Endodermal cell (in vitro differentiated cells): Measurements from ENCODE around the gene TLCD3B. TPM values are rescaled to one million over a fixed set of nuclear protein-coding genes. Genes with fewer than 3 reads are reported as not detected.
"Not testable (repeated sequence)": the region's sequence is repeated elsewhere in the genome, so short reads cannot be mapped to it uniquely, and the experiment has no call there.

Experiments
- DNase-seq: peaks from one replicate; pipeline ENCODE4 v3.0.0-alpha.2; 2017
- H3K27ac ChIP-seq: 2 replicates; pipeline ENCODE4 v1.5.1; 2013; ENCODE audit warnings: mild to moderate bottlenecking, low read depth, low read length, moderate library complexity
- H3K27me3 ChIP-seq: 2 replicates; pipeline ENCODE4 v1.6.1; 2013; ENCODE audit warnings: mild to moderate bottlenecking, low read length, moderate library complexity; ENCODE audit not compliant: insufficient read depth, control insufficient read depth, poor library complexity, severe bottlenecking
- H3K36me3 ChIP-seq: 2 replicates; pipeline ENCODE4 v1.7.0; 2013; ENCODE audit warnings: mild to moderate bottlenecking, low read length, moderate library complexity; ENCODE audit not compliant: control insufficient read depth, insufficient read depth
- H3K4me1 ChIP-seq: one replicate; pipeline ENCODE4 v1.7.0; 2013; ENCODE audit warnings: low read length; ENCODE audit not compliant: control insufficient read depth, insufficient read depth
- H3K4me3 ChIP-seq: 2 replicates; pipeline ENCODE4 v1.5.1; 2013; ENCODE audit warnings: mild to moderate bottlenecking, low read length, moderate library complexity
- H3K9ac ChIP-seq: 2 replicates; pipeline ENCODE4 v1.6.1; 2013; ENCODE audit warnings: mild to moderate bottlenecking, low read length, moderate library complexity; ENCODE audit not compliant: poor library complexity, severe bottlenecking; ENCODE audit errors: extremely low read depth
- H3K9me3 ChIP-seq: 2 replicates; pipeline ENCODE4 v1.6.1; 2013; ENCODE audit warnings: mild to moderate bottlenecking, low read length, moderate library complexity; ENCODE audit not compliant: control insufficient read depth
- H3K27ac Mint-ChIP-seq: 2 replicates; pipeline ENCODE4 v1.8.0; 2020; ENCODE audit warnings: mixed read lengths
- H3K27me3 Mint-ChIP-seq: 2 replicates; pipeline ENCODE4 v1.8.0; 2021; ENCODE audit warnings: mild to moderate bottlenecking, mixed read lengths; ENCODE audit not compliant: insufficient read depth
- H3K36me3 Mint-ChIP-seq: 2 replicates; pipeline ENCODE4 v1.8.0; 2020; ENCODE audit warnings: low read depth, mixed read lengths
- H3K4me1 Mint-ChIP-seq: 2 replicates; pipeline ENCODE4 v1.8.0; 2020; ENCODE audit warnings: mixed read lengths
- H3K4me3 Mint-ChIP-seq: 2 replicates; pipeline ENCODE4 v1.8.0; 2020; ENCODE audit warnings: mild to moderate bottlenecking, moderate library complexity, mixed read lengths
- H3K9me3 Mint-ChIP-seq: 2 replicates; pipeline ENCODE4 v1.8.0; 2020; ENCODE audit warnings: mild to moderate bottlenecking, mixed read lengths
- CTCF ChIP-seq: fragments of 200-600 bp; sonication (generic); conservative IDR thresholded peaks from 2 replicates; pipeline ENCODE4 v1.5.0; 2021; ENCODE audit warnings: antibody characterized with exemption, mild to moderate bottlenecking
- WGBS, 2 experiments: methylation state at CpG; one replicate each; pipeline versions ENCODE4 v1.1.5 to v1.1.7; 2013; ENCODE audit warnings: missing lambda C conversion rate in 2 of 2, mixed read lengths in 1 of 2; ENCODE audit not compliant: insufficient coverage in 1 of 2, insufficient read length in 1 of 2; 5-methylcytosine and 5-hydroxymethylcytosine counted together
- total RNA-seq, 2 donors: library from RNA; stranded (reverse); fragmentation: NEBNext Ultra II Directional in 1 of 2; extraction: Animal tissue kit (Norgen Biotek cat#: 25700) in 1 of 2; gene quantifications; 2 replicates in 1 of 2; 3 replicates in 1 of 2; pipeline ENCODE4 v1.2.1, GENCODE V29; 2021

TLCD3B gene
- total RNA-seq, 2 donors from 2014 or later = 3.3 to 3.5 TPM

DNA sequence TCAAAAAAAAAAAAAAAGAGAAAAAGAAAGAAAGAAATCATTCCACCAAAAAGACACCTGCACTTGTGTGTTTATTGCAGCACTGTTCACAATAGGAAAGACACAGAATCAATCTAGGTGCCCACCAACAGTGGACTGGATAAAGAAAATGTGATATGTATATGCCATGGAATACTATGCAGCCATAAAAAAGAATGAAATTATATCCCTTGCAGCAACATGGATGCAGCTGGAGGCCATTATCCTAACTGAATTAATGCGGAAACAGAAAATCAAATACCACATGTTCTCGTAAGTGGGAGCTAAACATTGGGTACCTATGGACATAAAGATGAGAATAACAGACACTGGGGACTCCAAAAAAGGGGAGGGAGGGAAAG lies 13.8 kb downstream of the TLCD3B start:
- no peaks in the 10 kb centered on the region for H3K36me3 ChIP-seq
- 91 to 100% methylated on average over 2 of the region's 2 CpGs for WGBS, 2 experiments
- Mint-ChIP-seq H3K4me1 (no peaks in the 10 kb centered on the region), H3K9me3 (no peaks in the 10 kb centered on the region), H3K4me3 (no peak overlapping the region), H3K36me3 (no peaks in the 10 kb centered on the region), H3K27me3 (peaks cover 14% of the 10 kb centered on the region), H3K27ac (no peak overlapping the region)
- TF ChIP-seq CTCF = no peak
- peaks cover 1% of the 10 kb centered on the region for H3K27me3 ChIP-seq
- H3K27ac ChIP-seq = no peak overlapping the region
- H3K4me3 ChIP-seq = no peak overlapping the region
- H3K9ac ChIP-seq = no peak overlapping the region
- DNase-seq = no peak
- H3K9me3 ChIP-seq = no peaks in the 10 kb centered on the region
- no peaks in the 10 kb centered on the region for H3K4me1 ChIP-seq

DNA sequence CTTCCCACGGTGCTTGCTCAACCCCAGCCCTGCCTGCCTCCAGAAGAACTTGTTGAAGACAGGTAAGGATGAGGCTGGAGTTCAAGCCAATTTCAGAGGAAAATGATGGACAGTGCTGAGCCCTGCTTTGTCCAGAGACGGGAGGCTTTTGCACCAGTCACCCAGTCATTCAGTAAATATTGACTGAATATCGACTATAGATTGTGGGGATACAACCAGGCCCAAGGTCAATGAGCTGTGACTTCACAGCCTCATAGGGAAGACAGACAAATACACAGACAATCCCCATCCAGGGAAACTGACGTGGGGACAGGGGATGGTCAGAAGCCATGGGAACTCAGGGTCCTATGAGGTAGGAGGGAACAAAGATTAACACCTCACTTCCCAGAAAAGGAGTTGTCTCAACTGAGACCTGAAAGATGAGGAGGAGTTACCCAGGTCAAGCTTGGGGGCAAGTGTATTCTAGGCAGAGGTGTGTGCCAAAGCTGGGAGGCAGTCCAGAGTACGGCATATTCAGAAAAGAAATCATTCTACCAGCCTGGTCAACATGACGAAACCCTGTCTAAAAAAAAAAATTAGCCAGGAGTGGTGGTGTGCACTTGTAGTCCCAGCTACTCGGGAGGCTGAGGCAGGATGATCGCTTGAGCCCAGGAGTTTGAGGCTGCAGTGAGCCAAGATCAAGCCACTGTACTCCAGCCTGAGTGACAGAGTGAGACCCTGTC lies 14.4 kb downstream of the TLCD3B start:
- H3K9me3 ChIP-seq = no peaks in the 10 kb centered on the region
- Mint-ChIP-seq H3K4me3 (no peak overlapping the region), H3K36me3 (no peaks in the 10 kb centered on the region), H3K4me1 (peaks cover 4% of the 10 kb centered on the region), H3K27ac (no peak overlapping the region), H3K27me3 (peaks cover 19% of the 10 kb centered on the region), H3K9me3 (no peaks in the 10 kb centered on the region)
- no peak overlapping the region for H3K4me3 ChIP-seq
- DNase-seq = no peak
- TF ChIP-seq CTCF = no peak
- no peak overlapping the region for H3K27ac ChIP-seq
- no peak overlapping the region for H3K9ac ChIP-seq
- no peaks in the 10 kb centered on the region for H3K36me3 ChIP-seq
- WGBS, 2 experiments = 82 to 88% methylated on average over 8 of the region's 8 CpGs
- H3K27me3 ChIP-seq = peaks cover 7% of the 10 kb centered on the region
- H3K4me1 ChIP-seq = no peaks in the 10 kb centered on the region

GRCh38 chr16:30015450-30015849 lies 15.6 kb downstream of the TLCD3B start:
- 89 to 96% methylated on average over 7 of the region's 7 CpGs for WGBS, 2 experiments
- not testable (repeated sequence) for H3K4me1 Mint-ChIP-seq, H3K36me3 Mint-ChIP-seq, H3K4me3 ChIP-seq, H3K9me3 ChIP-seq, H3K4me3 Mint-ChIP-seq, H3K27ac ChIP-seq, DNase-seq, H3K4me1 ChIP-seq, H3K36me3 ChIP-seq, H3K27ac Mint-ChIP-seq, H3K9ac ChIP-seq, H3K9me3 Mint-ChIP-seq
- peaks cover 15% of the 10 kb centered on the region for H3K27me3 ChIP-seq
- peaks cover 25% of the 10 kb centered on the region for H3K27me3 Mint-ChIP-seq

DNA sequence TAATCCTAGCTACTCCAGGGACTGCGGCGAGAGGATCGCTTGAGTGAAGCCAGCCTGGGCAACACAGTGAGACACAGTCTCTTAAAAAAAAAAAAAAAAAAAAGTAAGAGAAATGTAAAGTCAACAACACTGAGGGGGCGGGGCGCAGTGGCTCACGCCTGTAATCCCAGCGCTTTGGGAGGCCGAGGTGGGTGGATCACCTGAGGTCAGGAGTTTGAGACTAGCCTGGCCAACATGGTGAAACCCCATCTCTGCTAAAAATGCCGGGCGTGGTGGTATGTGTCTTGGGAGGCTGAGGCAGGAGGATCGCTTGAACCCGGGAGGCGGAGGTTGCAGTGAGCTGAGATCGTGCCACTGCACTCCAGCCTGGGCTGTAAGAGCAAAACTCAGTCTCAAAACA lies 18.5 kb downstream of the TLCD3B start:
- H3K36me3 ChIP-seq, H3K4me3 ChIP-seq, H3K4me3 Mint-ChIP-seq, H3K9ac ChIP-seq, DNase-seq, H3K4me1 Mint-ChIP-seq, H3K36me3 Mint-ChIP-seq, H3K27ac Mint-ChIP-seq, H3K4me1 ChIP-seq, H3K27ac ChIP-seq, H3K9me3 Mint-ChIP-seq, H3K9me3 ChIP-seq: not testable (repeated sequence)
- peaks cover 46% of the 10 kb centered on the region for H3K27me3 Mint-ChIP-seq
- 88 to 92% methylated on average over 11 to 14 of the region's 14 CpGs for WGBS, 2 experiments
- peaks cover 22% of the 10 kb centered on the region for H3K27me3 ChIP-seq
